ENCODE results near the gene CX3CL1. TPM values are rescaled to one million over a fixed set of nuclear protein-coding genes. Genes with fewer than 3 reads are reported as not detected.
"Not testable (repeated sequence)": the region's sequence is repeated elsewhere in the genome, so short reads cannot be mapped to it uniquely, and the experiment has no call there.

CX3CL1 gene
- total and polyA plus RNA-seq, 3 experiments from 2014 or later: not detected

GRCh38 chr16:57374067-57374534, 1.8 kb downstream of the CX3CL1 start:
- Histone ChIP-seq H3K36me3 (ENCODE audit: insufficient read depth, low read length) (no peaks in the 10 kb centered on the region), H3K4me1 (ENCODE audit: insufficient read depth, low read length) (no peaks in the 10 kb centered on the region), H3K27ac (ENCODE audit: low read depth, low read length) (no peak overlapping the region), H3K27me3 (ENCODE audit: insufficient read depth, low read length, poor library complexity, severe bottlenecking) (no peaks in the 10 kb centered on the region), H3K4me3 (ENCODE audit: low read length) (no peak overlapping the region), H3K9me3 (ENCODE audit: low read length) (no peaks in the 10 kb centered on the region)
- Mint-ChIP-seq H3K4me1 (peaks cover 0 to 9% (median 0%) of the 10 kb centered on the region in 3 donors), H3K9me3 (no peaks in the 10 kb centered on the region), H3K4me3 (no peak overlapping the region), H3K27me3 (peaks cover 3 to 7% of the 10 kb centered on the region in 2 donors), H3K27ac (no peak overlapping the region), H3K36me3 (no peaks in the 10 kb centered on the region)
- no peak for DNase-seq
- POLR2A ChIA-PET: no interaction called here
- CTCF ChIA-PET: interaction anchor here (1.0 kb wide), 1 partner anchor 45 kb away, joined by 3 read pairs; no protein-coding TSS in a partner anchor

- H3K27me3 Mint-ChIP-seq; H3K27ac Mint-ChIP-seq; H3K9me3 Mint-ChIP-seq; H3K9me3 ChIP-seq (ENCODE audit: low read length); H3K36me3 Mint-ChIP-seq; DNase-seq; H3K27me3 ChIP-seq (ENCODE audit: insufficient read depth, low read length, poor library complexity, severe bottlenecking); CTCF ChIA-PET; H3K27ac ChIP-seq (ENCODE audit: low read depth, low read length); H3K4me3 Mint-ChIP-seq; H3K4me3 ChIP-seq (ENCODE audit: low read length); POLR2A ChIA-PET; H3K4me1 ChIP-seq (ENCODE audit: insufficient read depth, low read length); H3K4me1 Mint-ChIP-seq; H3K36me3 ChIP-seq (ENCODE audit: insufficient read depth, low read length): not testable (repeated sequence)
Observed at GRCh38 chr16:57374925-57375465, 2.7 kb downstream of the CX3CL1 start.

- Histone ChIP-seq H3K27ac (ENCODE audit: low read depth, low read length) (no peak overlapping the region), H3K27me3 (ENCODE audit: insufficient read depth, low read length, poor library complexity, severe bottlenecking) (no peaks in the 10 kb centered on the region), H3K4me3 (ENCODE audit: low read length) (no peak overlapping the region), H3K9me3 (ENCODE audit: low read length) (no peaks in the 10 kb centered on the region), H3K4me1 (ENCODE audit: insufficient read depth, low read length) (no peaks in the 10 kb centered on the region), H3K36me3 (ENCODE audit: insufficient read depth, low read length) (no peaks in the 10 kb centered on the region)
- no peak overlapping the region for H3K27ac Mint-ChIP-seq
- peaks cover 0 to 6% of the 10 kb centered on the region in 2 donors for H3K27me3 Mint-ChIP-seq
- POLR2A ChIA-PET: no interaction called here
- peaks cover 0 to 14% (median 0%) of the 10 kb centered on the region in 3 donors for H3K4me1 Mint-ChIP-seq
- CTCF ChIA-PET: no interaction called here
- no peaks in the 10 kb centered on the region for H3K36me3 Mint-ChIP-seq
- peak in 1 of 5 donors; percentile 9 for DNase-seq
- H3K4me3 Mint-ChIP-seq: no peak overlapping the region
- no peaks in the 10 kb centered on the region for H3K9me3 Mint-ChIP-seq
Observed at GRCh38 chr16:57376313-57376818, 4.1 kb downstream of the CX3CL1 start.

GRCh38 chr16:57377080-57377841, 5.0 kb downstream of the CX3CL1 start:
- H3K9me3 ChIP-seq (ENCODE audit: low read length): no peaks in the 10 kb centered on the region
- H3K4me1 Mint-ChIP-seq: peaks cover 0 to 16% (median 0%) of the 10 kb centered on the region in 3 donors
- no peaks in the 10 kb centered on the region for H3K4me1 ChIP-seq (ENCODE audit: insufficient read depth, low read length)
- peak in 1 of 5 donors; percentile 37 for DNase-seq
- CTCF ChIA-PET: no interaction called here
- H3K4me3 ChIP-seq (ENCODE audit: low read length): no peak overlapping the region
- H3K27me3 ChIP-seq (ENCODE audit: insufficient read depth, low read length, poor library complexity, severe bottlenecking): no peaks in the 10 kb centered on the region
- no peak overlapping the region for H3K27ac ChIP-seq (ENCODE audit: low read depth, low read length)
- H3K36me3 ChIP-seq (ENCODE audit: insufficient read depth, low read length): no peaks in the 10 kb centered on the region
- H3K27ac Mint-ChIP-seq: peak overlapping the region in 1 of 8 donors; percentile 42
- H3K27me3 Mint-ChIP-seq: peaks cover 0 to 4% of the 10 kb centered on the region in 2 donors
- H3K4me3 Mint-ChIP-seq: no peak overlapping the region
- H3K9me3 Mint-ChIP-seq: no peaks in the 10 kb centered on the region
- H3K36me3 Mint-ChIP-seq: no peaks in the 10 kb centered on the region
- POLR2A ChIA-PET: no interaction called here

GRCh38 chr16:57379579-57379978, 7.3 kb downstream of the CX3CL1 start:
- H3K4me3 Mint-ChIP-seq: no peak overlapping the region
- no peaks in the 10 kb centered on the region for H3K27me3 ChIP-seq (ENCODE audit: insufficient read depth, low read length, poor library complexity, severe bottlenecking)
- H3K27me3 Mint-ChIP-seq: peaks cover 0 to 2% of the 10 kb centered on the region in 2 donors
- no peaks in the 10 kb centered on the region for H3K36me3 Mint-ChIP-seq
- no peak overlapping the region for H3K27ac ChIP-seq (ENCODE audit: low read depth, low read length)
- CTCF ChIA-PET: no interaction called here
- H3K27ac Mint-ChIP-seq: no peak overlapping the region
- no peaks in the 10 kb centered on the region for H3K9me3 Mint-ChIP-seq
- no peak overlapping the region for H3K4me3 ChIP-seq (ENCODE audit: low read length)
- H3K36me3 ChIP-seq (ENCODE audit: insufficient read depth, low read length): no peaks in the 10 kb centered on the region
- no peaks in the 10 kb centered on the region for H3K4me1 ChIP-seq (ENCODE audit: insufficient read depth, low read length)
- POLR2A ChIA-PET: no interaction called here
- H3K4me1 Mint-ChIP-seq: peaks cover 0 to 16% (median 0%) of the 10 kb centered on the region in 3 donors
- no peaks in the 10 kb centered on the region for H3K9me3 ChIP-seq (ENCODE audit: low read length)
- no peak for DNase-seq

- peaks cover 0 to 1% (median 0%) of the 10 kb centered on the region in 3 donors for H3K36me3 Mint-ChIP-seq
- Histone ChIP-seq H3K9me3 (ENCODE audit: low read length) (no peaks in the 10 kb centered on the region), H3K4me3 (ENCODE audit: low read length) (no peak overlapping the region), H3K36me3 (ENCODE audit: insufficient read depth, low read length) (no peaks in the 10 kb centered on the region), H3K4me1 (ENCODE audit: insufficient read depth, low read length) (no peaks in the 10 kb centered on the region), H3K27ac (ENCODE audit: low read depth, low read length) (no peak overlapping the region), H3K27me3 (ENCODE audit: insufficient read depth, low read length, poor library complexity, severe bottlenecking) (no peaks in the 10 kb centered on the region)
- peaks cover 0 to 2% of the 10 kb centered on the region in 2 donors for H3K27me3 Mint-ChIP-seq
- CTCF ChIA-PET: no interaction called here
- no peak overlapping the region for H3K4me3 Mint-ChIP-seq
- H3K9me3 Mint-ChIP-seq: no peaks in the 10 kb centered on the region
- POLR2A ChIA-PET: no interaction called here
- peaks cover 0 to 16% (median 0%) of the 10 kb centered on the region in 3 donors for H3K4me1 Mint-ChIP-seq
- H3K27ac Mint-ChIP-seq: peak overlapping the region in 2 of 8 donors; percentile 22 to 41
- peak in 1 of 5 donors; percentile 9 for DNase-seq
Observed at GRCh38 chr16:57380671-57381462, 8.6 kb downstream of the CX3CL1 start.

- H3K4me1 ChIP-seq (ENCODE audit: insufficient read depth, low read length): no peaks in the 10 kb centered on the region
- peaks cover 0 to 1% (median 0%) of the 10 kb centered on the region in 3 donors for H3K36me3 Mint-ChIP-seq
- H3K27me3 ChIP-seq (ENCODE audit: insufficient read depth, low read length, poor library complexity, severe bottlenecking): no peaks in the 10 kb centered on the region
- no peak overlapping the region for H3K4me3 Mint-ChIP-seq
- no peaks in the 10 kb centered on the region for H3K27me3 Mint-ChIP-seq
- no peaks in the 10 kb centered on the region for H3K9me3 Mint-ChIP-seq
- peak overlapping the region in 1 of 8 donors; percentile 23 for H3K27ac Mint-ChIP-seq
- POLR2A ChIA-PET: no interaction called here
- H3K36me3 ChIP-seq (ENCODE audit: insufficient read depth, low read length): no peaks in the 10 kb centered on the region
- no peak overlapping the region for H3K4me3 ChIP-seq (ENCODE audit: low read length)
- peaks cover 2 to 16% (median 4%) of the 10 kb centered on the region in 3 donors for H3K4me1 Mint-ChIP-seq
- DNase-seq: no peak
- CTCF ChIA-PET: no interaction called here
- H3K27ac ChIP-seq (ENCODE audit: low read depth, low read length): no peak overlapping the region
- H3K9me3 ChIP-seq (ENCODE audit: low read length): no peaks in the 10 kb centered on the region
Observed at GRCh38 chr16:57381791-57382534, 9.7 kb downstream of the CX3CL1 start.
